Ishikawa (cell line): ENCODE results near the gene NARF.

Experiments used
- CEBPB ChIP-seq: IDR thresholded peaks from 2 replicates; pipeline ENCODE4 v1.6.1; 2012
- CREB1 ChIP-seq: IDR thresholded peaks from 2 replicates; pipeline ENCODE4 v1.6.1; 2012; ENCODE audit warnings: low read depth
- EGR1 ChIP-seq: IDR thresholded peaks from 2 replicates; pipeline ENCODE4 v1.6.1; 2012
- EP300 ChIP-seq: IDR thresholded peaks from 2 replicates; pipeline ENCODE4 v1.6.1; 2012; ENCODE audit warnings: borderline replicate concordance
- FOXM1 ChIP-seq: IDR thresholded peaks from 2 replicates; pipeline ENCODE4 v1.6.1; 2012; ENCODE audit warnings: low read depth, borderline replicate concordance
- NFIC ChIP-seq: IDR thresholded peaks from 2 replicates; pipeline ENCODE4 v1.6.1; 2012
- RAD21 ChIP-seq: IDR thresholded peaks from 2 replicates; pipeline ENCODE4 v1.6.1; 2012; ENCODE audit warnings: low read depth
- REST ChIP-seq: IDR thresholded peaks from 2 replicates; pipeline ENCODE4 v1.6.1; 2012; ENCODE audit warnings: low read depth, mild to moderate bottlenecking
- TAF1 ChIP-seq: IDR thresholded peaks from 2 replicates; pipeline ENCODE4 v1.6.1; 2012; ENCODE audit warnings: low read depth, mild to moderate bottlenecking
- TCF12 ChIP-seq: IDR thresholded peaks from 2 replicates; pipeline ENCODE4 v1.6.1; 2012; ENCODE audit warnings: low read depth
- TEAD4 ChIP-seq: IDR thresholded peaks from 2 replicates; pipeline ENCODE4 v1.6.1; 2012
- YY1 ChIP-seq: IDR thresholded peaks from 2 replicates; pipeline ENCODE4 v1.6.1; 2012; ENCODE audit warnings: low read depth
- ZBTB7A ChIP-seq: IDR thresholded peaks from 2 replicates; pipeline ENCODE4 v1.6.1; 2012; ENCODE audit warnings: low read depth
- TF ChIP-seq, protein P1 (sequence below): IDR thresholded peaks from 2 replicates; pipeline ENCODE4 v1.6.1; 2012
- TF ChIP-seq, protein P2 (sequence below): IDR thresholded peaks from 2 replicates; pipeline ENCODE4 v1.6.1; 2012

NARF gene

DNA sequence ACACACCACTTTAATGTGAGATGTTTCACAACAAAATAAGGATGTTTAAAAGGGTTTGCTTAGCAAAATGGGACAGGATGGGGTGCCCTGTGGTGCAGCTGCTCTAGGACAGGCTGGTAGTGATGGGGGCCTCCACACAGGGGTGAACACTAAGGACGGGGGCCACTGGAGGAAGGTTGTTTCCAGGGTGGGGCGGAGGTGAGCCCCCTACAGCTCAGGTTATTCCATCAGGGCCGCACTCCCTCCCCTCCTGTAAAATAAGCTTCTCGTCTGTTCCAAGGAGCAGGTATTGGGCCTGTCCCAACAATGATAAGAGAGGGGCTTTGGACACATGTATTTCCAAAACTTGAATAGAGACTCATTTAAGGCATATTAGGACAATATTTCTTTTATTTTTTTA, 42.3 kb upstream of the NARF start:
- TF ChIP-seq, protein P1, sequence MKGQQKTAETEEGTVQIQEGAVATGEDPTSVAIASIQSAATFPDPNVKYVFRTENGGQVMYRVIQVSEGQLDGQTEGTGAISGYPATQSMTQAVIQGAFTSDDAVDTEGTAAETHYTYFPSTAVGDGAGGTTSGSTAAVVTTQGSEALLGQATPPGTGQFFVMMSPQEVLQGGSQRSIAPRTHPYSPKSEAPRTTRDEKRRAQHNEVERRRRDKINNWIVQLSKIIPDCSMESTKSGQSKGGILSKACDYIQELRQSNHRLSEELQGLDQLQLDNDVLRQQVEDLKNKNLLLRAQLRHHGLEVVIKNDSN = no peak
- TF ChIP-seq RAD21 = no peak
- TF ChIP-seq TAF1 = no peak
- TF ChIP-seq REST = no peak
- no peak for TF ChIP-seq CEBPB
- TF ChIP-seq EGR1 = no peak
- no peak for TF ChIP-seq NFIC
- no peak for TF ChIP-seq EP300
- TF ChIP-seq TCF12 = no peak
- no peak for TF ChIP-seq YY1
- TF ChIP-seq TEAD4 = no peak
- TF ChIP-seq CREB1 = no peak
- no peak for TF ChIP-seq ZBTB7A
- no peak for TF ChIP-seq FOXM1
- TF ChIP-seq, protein P2, sequence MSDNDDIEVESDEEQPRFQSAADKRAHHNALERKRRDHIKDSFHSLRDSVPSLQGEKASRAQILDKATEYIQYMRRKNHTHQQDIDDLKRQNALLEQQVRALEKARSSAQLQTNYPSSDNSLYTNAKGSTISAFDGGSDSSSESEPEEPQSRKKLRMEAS = no peak

- TF ChIP-seq YY1 (no peak), RAD21 (no peak), NFIC (no peak), FOXM1 (no peak), CEBPB (no peak), TEAD4 (no peak), EGR1 (no peak), TAF1 (no peak), ZBTB7A (no peak), REST (no peak), CREB1 (no peak), TCF12 (no peak)
- TF ChIP-seq, protein P1 = no peak
- TF ChIP-seq, protein P2 = no peak
These were observed 41.8 kb upstream of the NARF start for GRCh38 chr17:82416771-82417170.

GRCh38 chr17:82418001-82418986, 40.2 kb upstream of the NARF start, which contains the start of the genes HEXD and OGFOD3:
TSS of gene HEXD (plus strand) at chr17:82418347. CDS start at chr17:82419800, 1,453 bp downstream.
TSS of gene OGFOD3 (minus strand) at chr17:82418586. CDS start at chr17:82418485, 101 bp downstream.
- TF ChIP-seq EGR1 (peak; percentile 54; the same call in 1 of the 2 replicates), RAD21 (no peak), REST (peak; percentile 41; the same call in 1 of the 2 replicates), CEBPB (no peak), YY1 (peak; percentile 89), NFIC (0 out of 2 replicates have a peak, but pooled peaks have one; percentile 4), TEAD4 (no peak), EP300 (no peak), TAF1 (0 out of 2 replicates have a peak, but pooled peaks have one; percentile 6), CREB1 (no peak)
- TF ChIP-seq, protein P2 = peak; percentile 59; the same call in 1 of the 2 replicates
- TF ChIP-seq, protein P1 = no peak
